ENCODE data around the gene UBQLN4. TPM values are rescaled to one million over a fixed set of nuclear protein-coding genes. Genes with fewer than 3 reads are reported as not detected.

Gene UBQLN4
- total RNA-seq, 4 donors from 2014 or later: 16.2 to 24.5 (median 18.6) TPM

DNA sequence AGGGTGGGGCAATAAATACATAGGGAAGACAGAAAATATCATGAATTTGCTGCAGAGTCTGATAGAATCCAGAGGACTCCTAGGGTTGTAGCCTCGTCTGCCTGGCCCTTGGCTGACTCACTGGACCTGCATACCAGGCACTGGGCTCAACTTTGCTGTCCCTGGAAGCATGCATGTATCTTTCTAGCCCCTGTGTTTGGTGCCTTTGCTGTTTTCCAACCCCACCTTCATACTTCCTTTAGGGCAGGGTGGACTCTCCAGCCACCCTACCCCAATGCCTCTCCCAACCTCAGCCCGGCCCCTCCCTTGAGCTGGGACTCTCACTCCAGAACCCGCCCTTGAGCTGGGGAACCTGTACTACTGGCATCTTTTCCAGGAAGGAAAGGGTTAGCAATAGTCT, 8.6 kb upstream of the UBQLN4 start:
- DNase-seq (ENCODE audit: low spot score): no peak
- no peak for ATAC-seq (ENCODE audit: low FRiP score)
- TF ChIP-seq CTCF (IDR thresholded peaks at IDR 0.05): no peak

DNA sequence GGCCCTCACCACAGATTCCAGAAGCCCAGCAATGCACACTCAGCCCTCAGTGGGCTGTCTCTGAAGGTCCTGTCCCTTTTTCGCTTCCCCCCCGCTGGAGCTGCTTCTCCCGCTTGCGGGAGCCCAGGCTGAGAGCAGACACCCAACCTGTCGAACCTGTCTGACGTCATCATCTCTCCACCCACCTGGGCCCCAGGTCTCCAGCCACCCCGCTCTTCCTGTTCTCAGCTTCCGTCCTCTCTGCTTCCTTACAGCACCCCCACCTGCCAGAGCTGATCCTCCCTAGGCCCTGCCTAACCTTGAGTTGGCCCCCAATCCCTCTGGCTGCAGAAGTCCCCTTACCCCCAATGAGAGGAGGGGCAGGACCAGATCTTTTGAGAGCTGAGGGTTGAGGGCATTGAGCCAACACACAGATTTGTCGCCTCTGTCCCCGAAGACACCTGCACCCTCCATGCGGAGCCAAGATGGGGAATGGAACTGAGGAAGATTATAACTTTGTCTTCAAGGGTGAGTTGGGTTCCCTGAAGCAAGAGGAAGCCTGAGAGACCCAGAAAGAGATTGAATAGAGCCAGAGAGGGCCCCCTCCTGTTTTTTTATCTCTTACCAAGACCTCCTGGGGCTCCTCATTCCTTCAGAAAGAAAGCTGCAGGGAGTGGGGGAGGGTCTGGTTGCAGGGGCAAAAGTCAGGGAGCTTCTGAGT, 7.5 kb upstream of the UBQLN4 start, which contains the start of gene RAB25:
TSS of gene RAB25 (plus strand) at position 224 of the 700 bp plus-strand sequence. CDS start at position 465, 241 bp downstream.
- DNase-seq (ENCODE audit: low spot score): no peak
- TF ChIP-seq CTCF (IDR thresholded peaks at IDR 0.05): no peak
- no peak for ATAC-seq (ENCODE audit: low FRiP score)

GRCh38 chr1:156056326-156056849, 2.8 kb upstream of the UBQLN4 start:
- no peak for DNase-seq (ENCODE audit: low spot score)
- no peak for ATAC-seq (ENCODE audit: low FRiP score)
- no peak for TF ChIP-seq CTCF (IDR thresholded peaks at IDR 0.05)

DNA sequence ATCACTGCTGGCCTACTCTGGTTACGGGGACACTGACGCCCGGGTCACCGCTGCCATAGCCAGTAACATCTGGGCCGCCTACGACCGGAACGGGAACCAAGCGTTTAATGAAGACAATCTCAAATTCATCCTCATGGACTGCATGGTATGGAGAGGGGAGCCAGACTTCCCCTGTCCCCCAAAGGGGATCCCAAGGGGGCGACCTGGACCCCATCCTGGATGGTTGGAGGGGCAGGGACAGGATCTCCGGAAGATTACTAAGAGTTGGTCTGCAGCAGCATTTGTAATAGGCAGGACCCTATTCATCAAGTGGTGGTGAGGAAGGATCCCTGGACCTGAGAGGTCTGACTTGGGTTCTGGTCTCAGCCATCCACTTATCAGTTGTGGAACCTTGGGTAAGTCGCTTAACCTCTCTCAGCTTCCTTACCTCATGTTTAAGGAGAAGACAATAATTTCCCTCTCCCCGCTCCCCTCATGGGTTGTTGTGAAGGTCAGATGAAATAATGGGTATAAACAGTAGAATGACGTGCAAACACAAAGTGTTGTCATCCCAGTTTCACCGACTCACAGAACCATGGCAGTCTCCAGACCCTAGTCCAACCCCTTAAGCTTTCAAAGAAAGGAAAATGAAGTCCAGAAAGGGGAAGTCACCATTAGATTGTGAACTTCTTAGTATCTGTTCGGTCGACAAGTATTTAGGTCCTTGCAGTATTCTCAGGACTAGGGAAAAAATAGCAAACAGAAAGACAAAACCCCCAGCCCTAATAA, 1.9 kb upstream of the UBQLN4 start:
- no peak for DNase-seq (ENCODE audit: low spot score)
- TF ChIP-seq CTCF (IDR thresholded peaks at IDR 0.05): no peak

GRCh38 chr1:156054500-156055280, 1.1 kb upstream of the UBQLN4 start, which contains the start of gene LAMTOR2:
Gene LAMTOR2, plus strand, starts transcription at chr1:156054782. Its CDS starts 108 bp downstream, at chr1:156054890.
- DNase-seq (ENCODE audit: low spot score): peak; percentile 95
- no peak for TF ChIP-seq CTCF (IDR thresholded peaks at IDR 0.05)
- ATAC-seq (ENCODE audit: low FRiP score): peak; percentile 87

More for the DNA sequence above, 1.9 kb upstream of the UBQLN4 start:
- ATAC-seq (ENCODE audit: low FRiP score): no peak

GRCh38 chr1:156052862-156053767, 483 bp downstream of the UBQLN4 start:
- ATAC-seq (ENCODE audit: low FRiP score) (peak; percentile 20), DNase-seq (ENCODE audit: low spot score) (no peak)
- TF ChIP-seq CTCF (IDR thresholded peaks at IDR 0.05): no peak

Data from omental fat pad (tissue), 4 donors.